ENCODE results near the gene GFPT1. TPM values are rescaled to one million over a fixed set of nuclear protein-coding genes. Genes with fewer than 3 reads are reported as not detected.

The GFPT1 gene
- total and polyA plus RNA-seq, 9 of the 15 experiments (the other 6 are each of a cell fraction or from before 2014, with no cell fraction given) = 6.6 to 38.3 (median 15.9) TPM

- TF ChIP-seq DEAF1 (CRISPR knock-in tag; IDR thresholded peaks at IDR 0.05) = peak; percentile 61; the same call in 1 of the 2 replicates
- no peak for TF ChIP-seq MYNN (IDR thresholded peaks at IDR 0.05)
- no peak for TF ChIP-seq MYNN (CRISPR knock-in tag; IDR thresholded peaks at IDR 0.05)
- TF ChIP-seq, protein P1, sequence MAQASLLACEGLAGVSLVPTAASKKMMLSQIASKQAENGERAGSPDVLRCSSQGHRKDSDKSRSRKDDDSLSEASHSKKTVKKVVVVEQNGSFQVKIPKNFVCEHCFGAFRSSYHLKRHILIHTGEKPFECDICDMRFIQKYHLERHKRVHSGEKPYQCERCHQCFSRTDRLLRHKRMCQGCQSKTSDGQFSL (CRISPR knock-in tag; IDR thresholded peaks at IDR 0.05) = peak; percentile 50
- TF ChIP-seq, protein P1 (tag; IDR thresholded peaks at IDR 0.05) = no peak; a peak in 2 of 4 replicates
- no peak for TF ChIP-seq ZNF583 (CRISPR knock-in tag; IDR thresholded peaks at IDR 0.05)
- no peak for TF ChIP-seq JUNB (CRISPR knock-in tag; conservative IDR thresholded peaks at IDR 0.05)
- no peak for TF ChIP-seq RBM25 (IDR thresholded peaks at IDR 0.05; ENCODE audit: low read depth, low read length, severe bottlenecking)
- TF ChIP-seq, protein P2, sequence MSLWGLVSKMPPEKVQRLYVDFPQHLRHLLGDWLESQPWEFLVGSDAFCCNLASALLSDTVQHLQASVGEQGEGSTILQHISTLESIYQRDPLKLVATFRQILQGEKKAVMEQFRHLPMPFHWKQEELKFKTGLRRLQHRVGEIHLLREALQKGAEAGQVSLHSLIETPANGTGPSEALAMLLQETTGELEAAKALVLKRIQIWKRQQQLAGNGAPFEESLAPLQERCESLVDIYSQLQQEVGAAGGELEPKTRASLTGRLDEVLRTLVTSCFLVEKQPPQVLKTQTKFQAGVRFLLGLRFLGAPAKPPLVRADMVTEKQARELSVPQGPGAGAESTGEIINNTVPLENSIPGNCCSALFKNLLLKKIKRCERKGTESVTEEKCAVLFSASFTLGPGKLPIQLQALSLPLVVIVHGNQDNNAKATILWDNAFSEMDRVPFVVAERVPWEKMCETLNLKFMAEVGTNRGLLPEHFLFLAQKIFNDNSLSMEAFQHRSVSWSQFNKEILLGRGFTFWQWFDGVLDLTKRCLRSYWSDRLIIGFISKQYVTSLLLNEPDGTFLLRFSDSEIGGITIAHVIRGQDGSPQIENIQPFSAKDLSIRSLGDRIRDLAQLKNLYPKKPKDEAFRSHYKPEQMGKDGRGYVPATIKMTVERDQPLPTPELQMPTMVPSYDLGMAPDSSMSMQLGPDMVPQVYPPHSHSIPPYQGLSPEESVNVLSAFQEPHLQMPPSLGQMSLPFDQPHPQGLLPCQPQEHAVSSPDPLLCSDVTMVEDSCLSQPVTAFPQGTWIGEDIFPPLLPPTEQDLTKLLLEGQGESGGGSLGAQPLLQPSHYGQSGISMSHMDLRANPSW (CRISPR knock-in tag; IDR thresholded peaks at IDR 0.05) = no peak
- no peak for TF ChIP-seq MTA1 (IDR thresholded peaks at IDR 0.05; ENCODE audit: borderline replicate concordance)
- TF ChIP-seq POLR2AphosphoS5 (IDR thresholded peaks at IDR 0.05; ENCODE audit: control insufficient read depth, insufficient read depth, low read depth, low read length) = no peak
- no peak for TF ChIP-seq CEBPG (CRISPR knock-in tag; IDR thresholded peaks at IDR 0.05)
- TF ChIP-seq CEBPG (tag; conservative IDR thresholded peaks at IDR 0.05 in 1 of 2, IDR thresholded peaks at IDR 0.05 in 1 of 2) = no peak
- TF ChIP-seq KDM4B (IDR thresholded peaks at IDR 0.05; ENCODE audit: borderline replicate concordance in 2 of 2, low read depth in 1 of 2) = no peak
- TF ChIP-seq PTRF (tag; IDR thresholded peaks at IDR 0.05) = no peak
- TF ChIP-seq CBX1 (IDR thresholded peaks at IDR 0.05; ENCODE audit: low read depth) = no peak
- TF ChIP-seq, protein P3, sequence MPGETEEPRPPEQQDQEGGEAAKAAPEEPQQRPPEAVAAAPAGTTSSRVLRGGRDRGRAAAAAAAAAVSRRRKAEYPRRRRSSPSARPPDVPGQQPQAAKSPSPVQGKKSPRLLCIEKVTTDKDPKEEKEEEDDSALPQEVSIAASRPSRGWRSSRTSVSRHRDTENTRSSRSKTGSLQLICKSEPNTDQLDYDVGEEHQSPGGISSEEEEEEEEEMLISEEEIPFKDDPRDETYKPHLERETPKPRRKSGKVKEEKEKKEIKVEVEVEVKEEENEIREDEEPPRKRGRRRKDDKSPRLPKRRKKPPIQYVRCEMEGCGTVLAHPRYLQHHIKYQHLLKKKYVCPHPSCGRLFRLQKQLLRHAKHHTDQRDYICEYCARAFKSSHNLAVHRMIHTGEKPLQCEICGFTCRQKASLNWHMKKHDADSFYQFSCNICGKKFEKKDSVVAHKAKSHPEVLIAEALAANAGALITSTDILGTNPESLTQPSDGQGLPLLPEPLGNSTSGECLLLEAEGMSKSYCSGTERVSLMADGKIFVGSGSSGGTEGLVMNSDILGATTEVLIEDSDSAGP (CRISPR knock-in tag; IDR thresholded peaks at IDR 0.05) = no peak
- no peak for TF ChIP-seq ARID3B (CRISPR knock-in tag; IDR thresholded peaks at IDR 0.05; ENCODE audit: borderline replicate concordance)
- no peak for TF ChIP-seq ELF4 (CRISPR knock-in tag; IDR thresholded peaks at IDR 0.05)
These were observed 80.0 kb downstream of the GFPT1 start (continued) for GRCh38 chr2:69306822-69307578.
